ENCODE data around the gene SLX4IP.

GRCh38 chr20:10611357-10611756 lies 176.3 kb downstream of the SLX4IP start:
- peak; percentile 56 for TF ChIP-seq CTCF (IDR thresholded peaks at IDR 0.05; ENCODE audit: low read depth, low read length)
- TF ChIP-seq EZH2phosphoT487 (IDR thresholded peaks at IDR 0.05; ENCODE audit: low read depth) = no peak
